Measurements from ENCODE around the gene FZD10.

DNA sequence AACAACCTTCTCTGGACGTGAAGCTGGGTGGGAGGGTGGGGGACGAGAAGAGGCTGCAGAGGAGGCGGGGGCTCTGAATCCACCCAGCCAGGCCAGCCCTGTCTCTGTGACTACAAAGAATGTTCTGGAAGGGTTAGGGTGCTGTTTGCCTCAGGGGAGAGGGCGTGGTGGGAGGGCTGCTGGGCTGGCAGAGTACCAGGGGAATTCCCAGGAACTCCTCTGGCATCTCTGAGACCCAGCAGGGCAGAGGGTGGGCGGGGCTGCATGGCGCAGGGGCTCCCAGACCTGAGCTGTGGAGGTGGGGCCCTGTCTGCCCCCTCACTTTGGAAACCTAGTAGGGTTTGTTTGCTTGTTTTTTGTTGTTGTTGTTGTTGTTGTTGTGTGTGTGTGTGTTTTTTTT, 45.5 kb upstream of the FZD10 start:
- TF ChIP-seq POLR2AphosphoS5 (IDR thresholded peaks at IDR 0.05; ENCODE audit: low read depth, low read length), result no peak
- TF ChIP-seq FOXP2 (optimal IDR thresholded peaks at IDR 0.05; ENCODE audit: borderline replicate concordance, extremely low read depth, extremely low read length, insufficient read depth), result no peak
- no peak for TF ChIP-seq TAF1 (IDR thresholded peaks at IDR 0.05; ENCODE audit: borderline replicate concordance, insufficient read depth, low read length)
- TF ChIP-seq, protein P1, sequence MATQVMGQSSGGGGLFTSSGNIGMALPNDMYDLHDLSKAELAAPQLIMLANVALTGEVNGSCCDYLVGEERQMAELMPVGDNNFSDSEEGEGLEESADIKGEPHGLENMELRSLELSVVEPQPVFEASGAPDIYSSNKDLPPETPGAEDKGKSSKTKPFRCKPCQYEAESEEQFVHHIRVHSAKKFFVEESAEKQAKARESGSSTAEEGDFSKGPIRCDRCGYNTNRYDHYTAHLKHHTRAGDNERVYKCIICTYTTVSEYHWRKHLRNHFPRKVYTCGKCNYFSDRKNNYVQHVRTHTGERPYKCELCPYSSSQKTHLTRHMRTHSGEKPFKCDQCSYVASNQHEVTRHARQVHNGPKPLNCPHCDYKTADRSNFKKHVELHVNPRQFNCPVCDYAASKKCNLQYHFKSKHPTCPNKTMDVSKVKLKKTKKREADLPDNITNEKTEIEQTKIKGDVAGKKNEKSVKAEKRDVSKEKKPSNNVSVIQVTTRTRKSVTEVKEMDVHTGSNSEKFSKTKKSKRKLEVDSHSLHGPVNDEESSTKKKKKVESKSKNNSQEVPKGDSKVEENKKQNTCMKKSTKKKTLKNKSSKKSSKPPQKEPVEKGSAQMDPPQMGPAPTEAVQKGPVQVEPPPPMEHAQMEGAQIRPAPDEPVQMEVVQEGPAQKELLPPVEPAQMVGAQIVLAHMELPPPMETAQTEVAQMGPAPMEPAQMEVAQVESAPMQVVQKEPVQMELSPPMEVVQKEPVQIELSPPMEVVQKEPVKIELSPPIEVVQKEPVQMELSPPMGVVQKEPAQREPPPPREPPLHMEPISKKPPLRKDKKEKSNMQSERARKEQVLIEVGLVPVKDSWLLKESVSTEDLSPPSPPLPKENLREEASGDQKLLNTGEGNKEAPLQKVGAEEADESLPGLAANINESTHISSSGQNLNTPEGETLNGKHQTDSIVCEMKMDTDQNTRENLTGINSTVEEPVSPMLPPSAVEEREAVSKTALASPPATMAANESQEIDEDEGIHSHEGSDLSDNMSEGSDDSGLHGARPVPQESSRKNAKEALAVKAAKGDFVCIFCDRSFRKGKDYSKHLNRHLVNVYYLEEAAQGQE (IDR thresholded peaks at IDR 0.05; ENCODE audit: insufficient read depth in 1 of 2, low read depth in 2 of 2, low read length in 2 of 2), result no peak
